Suprapubic skin (tissue), 4 donors: Measurements from ENCODE around the gene RPAIN. TPM values are rescaled to one million over a fixed set of nuclear protein-coding genes. Genes with fewer than 3 reads are reported as not detected.

ENCODE experiments used
- DNase-seq, 2 donors: peaks; one replicate each; pipeline ENCODE4 v3.0.0-alpha.2; 2019; ENCODE audit warnings: low spot score in 2 of 2
- H3K27ac ChIP-seq: fragments of 200-600 bp; sonication (generic); one replicate; pipeline ENCODE4 v1.5.1; 2019
- H3K27me3 ChIP-seq: fragments of 200-600 bp; sonication (generic); one replicate; pipeline ENCODE4 v1.5.1; 2019
- H3K36me3 ChIP-seq: fragments of 200-600 bp; sonication (generic); one replicate; pipeline ENCODE4 v1.5.1; 2019
- H3K4me1 ChIP-seq: fragments of 200-600 bp; sonication (generic); one replicate; pipeline ENCODE4 v1.5.1; 2019
- H3K4me3 ChIP-seq: fragments of 200-600 bp; sonication (generic); one replicate; pipeline ENCODE4 v1.5.1; 2019; ENCODE audit warnings: mild to moderate bottlenecking
- H3K9me3 ChIP-seq: fragments of 200-600 bp; sonication (generic); one replicate; pipeline ENCODE4 v1.5.1; 2019
- EP300 ChIP-seq: sonication (generic); formaldehyde crosslinking; IDR thresholded peaks from one replicate; pipeline ENCODE4 v1.6.1; 2017; ENCODE audit warnings: antibody characterized with exemption
- POLR2A ChIP-seq, 2 donors: fragments of 450-650 bp; IDR thresholded peaks; one replicate each; pipeline ENCODE4 v1.6.1; 2017; ENCODE audit warnings: antibody characterized with exemption in 2 of 2, mild to moderate bottlenecking in 2 of 2, moderate library complexity in 2 of 2
- POLR2AphosphoS5 ChIP-seq, 3 donors: sonication (generic); formaldehyde crosslinking; IDR thresholded peaks; one replicate each; pipeline ENCODE4 v1.6.1; 2017; ENCODE audit warnings: antibody characterized with exemption in 3 of 3
- WGBS: methylation state at CpG from one replicate; pipeline ENCODE4 v1.1.5; 2018; 5-methylcytosine and 5-hydroxymethylcytosine counted together
- total RNA-seq, 4 donors: library from RNA; depleted of rRNA; stranded (reverse); fragments of >200 nt; gene quantifications; one replicate each; pipeline ENCODE4 v1.1.0, GENCODE V29; 2016
- TF ChIP-seq, protein P1 (sequence below), 2 donors: fragments of 200-600 bp in 1 of 2; fragments of 450-650 bp in 1 of 2; sonication (generic) in 1 of 2; IDR thresholded peaks; one replicate each; pipeline ENCODE4 v1.5.1; 2016 to 2019; ENCODE audit warnings: antibody characterized with exemption in 2 of 2, mild to moderate bottlenecking in 1 of 2, moderate library complexity in 1 of 2

RPAIN gene
- total RNA-seq, 4 donors from 2014 or later = 29.2 to 81.7 (median 34.8) TPM

DNA sequence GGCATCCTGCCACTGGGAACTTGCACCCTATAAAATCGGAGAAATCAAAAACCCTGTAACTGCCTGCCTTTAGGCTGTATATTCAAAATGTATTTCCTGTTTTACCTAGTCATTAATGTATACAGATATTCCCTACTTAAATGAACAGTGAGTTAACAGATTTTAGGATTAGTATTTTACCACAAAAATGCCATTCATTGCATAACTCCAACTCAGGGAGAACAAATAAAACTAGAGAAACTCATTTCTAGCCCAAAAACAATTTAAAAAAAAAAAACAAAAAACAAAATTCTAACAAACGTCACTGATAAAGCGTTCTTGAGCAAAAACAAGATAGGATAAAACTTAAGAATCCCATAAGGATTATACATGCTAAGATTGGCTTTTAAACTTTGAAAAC, 52.5 kb downstream of the RPAIN start:
- TF ChIP-seq, protein P1, sequence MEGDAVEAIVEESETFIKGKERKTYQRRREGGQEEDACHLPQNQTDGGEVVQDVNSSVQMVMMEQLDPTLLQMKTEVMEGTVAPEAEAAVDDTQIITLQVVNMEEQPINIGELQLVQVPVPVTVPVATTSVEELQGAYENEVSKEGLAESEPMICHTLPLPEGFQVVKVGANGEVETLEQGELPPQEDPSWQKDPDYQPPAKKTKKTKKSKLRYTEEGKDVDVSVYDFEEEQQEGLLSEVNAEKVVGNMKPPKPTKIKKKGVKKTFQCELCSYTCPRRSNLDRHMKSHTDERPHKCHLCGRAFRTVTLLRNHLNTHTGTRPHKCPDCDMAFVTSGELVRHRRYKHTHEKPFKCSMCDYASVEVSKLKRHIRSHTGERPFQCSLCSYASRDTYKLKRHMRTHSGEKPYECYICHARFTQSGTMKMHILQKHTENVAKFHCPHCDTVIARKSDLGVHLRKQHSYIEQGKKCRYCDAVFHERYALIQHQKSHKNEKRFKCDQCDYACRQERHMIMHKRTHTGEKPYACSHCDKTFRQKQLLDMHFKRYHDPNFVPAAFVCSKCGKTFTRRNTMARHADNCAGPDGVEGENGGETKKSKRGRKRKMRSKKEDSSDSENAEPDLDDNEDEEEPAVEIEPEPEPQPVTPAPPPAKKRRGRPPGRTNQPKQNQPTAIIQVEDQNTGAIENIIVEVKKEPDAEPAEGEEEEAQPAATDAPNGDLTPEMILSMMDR (IDR thresholded peaks at IDR 0.05) = no peak
- TF ChIP-seq POLR2AphosphoS5 (IDR thresholded peaks at IDR 0.05) = no peak
- TF ChIP-seq POLR2A (IDR thresholded peaks at IDR 0.05) = no peak
- TF ChIP-seq EP300 = no peak
- Histone ChIP-seq H3K27me3 (no peaks in the 10 kb centered on the region), H3K9me3 (no peaks in the 10 kb centered on the region), H3K4me3 (no peak overlapping the region), H3K27ac (no peak overlapping the region), H3K36me3 (peaks cover 47% of the 10 kb centered on the region), H3K4me1 (peaks cover 12% of the 10 kb centered on the region)
- WGBS = 78% methylated on average over 3 of the region's 3 CpGs
- no peak for DNase-seq

DNA sequence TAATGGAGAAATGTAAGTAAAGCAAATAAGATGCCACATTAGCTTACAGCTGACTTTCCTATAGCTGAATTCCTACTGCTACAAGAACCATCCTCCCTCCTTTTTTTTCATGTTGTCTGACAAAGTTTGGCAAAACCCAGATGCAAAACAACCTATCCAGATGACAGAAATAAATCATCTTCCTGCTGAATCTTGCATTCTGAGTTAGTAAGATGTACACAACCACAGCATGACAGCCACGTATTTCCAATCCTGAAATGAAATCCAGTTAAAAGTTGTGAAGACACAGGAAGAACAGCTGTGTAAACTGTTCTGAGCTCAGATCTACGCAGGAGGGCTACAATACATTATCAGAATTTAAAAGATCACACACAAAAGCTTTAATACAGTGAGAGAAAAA, 53.9 kb downstream of the RPAIN start:
- TF ChIP-seq POLR2A (IDR thresholded peaks at IDR 0.05) (no peak), POLR2AphosphoS5 (IDR thresholded peaks at IDR 0.05) (no peak), EP300 (no peak)
- TF ChIP-seq, protein P1 (IDR thresholded peaks at IDR 0.05) = no peak
- peaks cover 61% of the 10 kb centered on the region for H3K36me3 ChIP-seq
- 86% methylated on average over 2 of the region's 2 CpGs for WGBS
- H3K4me3 ChIP-seq = no peak overlapping the region
- no peaks in the 10 kb centered on the region for H3K9me3 ChIP-seq
- no peak overlapping the region for H3K27ac ChIP-seq
- peaks cover 5% of the 10 kb centered on the region for H3K4me1 ChIP-seq
- no peak for DNase-seq
- no peaks in the 10 kb centered on the region for H3K27me3 ChIP-seq

DNA sequence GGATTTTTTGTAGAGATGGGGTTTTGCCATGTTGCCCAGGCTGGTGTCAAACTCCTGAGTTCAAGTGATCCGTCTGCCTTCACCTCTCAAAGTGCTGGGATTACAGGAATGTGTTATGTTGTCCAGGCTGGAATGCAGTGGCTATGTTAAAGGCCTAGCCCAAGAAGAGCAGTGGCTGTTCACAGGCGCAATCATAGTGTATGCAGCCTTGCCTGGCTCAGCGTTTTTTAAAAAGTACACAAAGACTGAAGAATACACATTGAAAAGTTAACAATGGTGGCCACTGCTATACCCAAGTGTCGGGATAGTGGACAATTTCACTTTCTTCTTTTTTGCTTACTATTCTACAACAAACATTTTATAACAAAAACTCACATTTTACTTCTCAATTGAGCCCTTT, 59.0 kb downstream of the RPAIN start:
- no peaks in the 10 kb centered on the region for H3K9me3 ChIP-seq
- H3K36me3 ChIP-seq = peaks cover 80% of the 10 kb centered on the region
- no peaks in the 10 kb centered on the region for H3K27me3 ChIP-seq
- H3K4me3 ChIP-seq = no peak overlapping the region
- H3K4me1 ChIP-seq = no peaks in the 10 kb centered on the region
- 90% methylated on average over 4 of the region's 4 CpGs for WGBS
- TF ChIP-seq POLR2AphosphoS5 (IDR thresholded peaks at IDR 0.05) (no peak), POLR2A (IDR thresholded peaks at IDR 0.05) (no peak), EP300 (no peak)
- TF ChIP-seq, protein P1 (IDR thresholded peaks at IDR 0.05) = no peak
- no peak for DNase-seq
- H3K27ac ChIP-seq = no peak overlapping the region

DNA sequence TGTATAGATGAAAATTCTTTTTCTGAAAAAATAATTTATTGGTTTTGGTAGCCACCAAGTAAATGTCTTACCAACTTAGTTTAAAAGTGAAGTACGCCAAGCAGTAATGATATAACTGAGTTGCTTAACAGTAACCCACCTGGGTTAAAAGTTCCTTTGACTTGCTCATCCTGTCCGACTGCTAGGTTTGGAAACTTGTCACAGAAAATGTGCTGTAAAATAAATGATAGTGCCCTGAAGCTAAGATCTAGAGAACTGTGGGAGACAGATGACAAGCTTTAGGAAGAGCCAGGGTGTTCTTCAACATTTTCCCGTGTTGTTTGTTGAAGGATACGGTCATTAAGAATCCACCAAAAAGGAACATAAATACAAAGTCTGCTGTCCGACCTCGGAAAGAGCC, 61.0 kb downstream of the RPAIN start:
- 62% methylated on average over 6 of the region's 6 CpGs for WGBS
- Histone ChIP-seq H3K36me3 (peaks cover 63% of the 10 kb centered on the region), H3K9me3 (no peaks in the 10 kb centered on the region), H3K4me3 (no peak overlapping the region), H3K4me1 (peaks cover 12% of the 10 kb centered on the region), H3K27ac (no peak overlapping the region), H3K27me3 (no peaks in the 10 kb centered on the region)
- TF ChIP-seq POLR2AphosphoS5 (IDR thresholded peaks at IDR 0.05) = no peak
- TF ChIP-seq, protein P1 (IDR thresholded peaks at IDR 0.05) = no peak
- TF ChIP-seq POLR2A (IDR thresholded peaks at IDR 0.05) = no peak
- DNase-seq = no peak

DNA sequence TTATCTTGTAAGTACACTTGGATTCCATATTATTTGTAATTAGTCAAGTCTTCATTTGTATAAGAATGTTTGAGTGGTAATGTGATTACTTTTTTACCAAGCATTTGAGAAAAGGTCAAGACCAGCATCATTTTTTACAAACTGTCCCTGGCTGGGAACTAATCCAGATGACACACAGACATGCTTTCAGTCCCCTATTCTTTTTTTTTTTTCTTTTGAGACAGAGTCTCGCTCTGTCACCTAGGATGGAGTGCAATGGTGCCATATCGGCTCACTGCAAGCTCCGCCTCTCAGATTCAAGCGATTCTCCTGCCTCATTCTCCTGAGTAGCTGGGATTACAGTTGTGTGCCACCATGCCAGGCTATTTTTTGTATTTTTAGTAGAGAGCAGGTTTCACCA, 61.5 kb downstream of the RPAIN start:
- WGBS = 93% methylated on average over 4 of the region's 4 CpGs
- Histone ChIP-seq H3K4me1 (peaks cover 12% of the 10 kb centered on the region), H3K9me3 (no peaks in the 10 kb centered on the region), H3K4me3 (no peak overlapping the region), H3K27me3 (no peaks in the 10 kb centered on the region), H3K27ac (no peak overlapping the region), H3K36me3 (peaks cover 58% of the 10 kb centered on the region)
- DNase-seq = no peak
- TF ChIP-seq EP300 (no peak), POLR2AphosphoS5 (IDR thresholded peaks at IDR 0.05) (no peak), POLR2A (IDR thresholded peaks at IDR 0.05) (no peak)
- TF ChIP-seq, protein P1 (IDR thresholded peaks at IDR 0.05) = no peak

Other genes starting within 250 kb of the RPAIN start
- 10 to 100 TPM in 1 of 4 donors, 1 to 10 TPM in 3; 2.5 to 10.1 (median 4.5) TPM for gene ZNF594, start 228.3 kb upstream of the RPAIN start, total RNA-seq
- gene SCIMP, start 185.3 kb upstream of the RPAIN start, total RNA-seq = not detected
- 10 to 100 TPM; 19.2 to 46.4 (median 25.0) TPM for gene RABEP1, start 137.9 kb upstream of the RPAIN start, total RNA-seq
- gene NUP88, start 520 bp upstream of the RPAIN start, total RNA-seq = 10 to 100 TPM; 64.4 to 87.1 (median 75.6) TPM
- 100 to 1,000 TPM in 3 of 4 donors, 10 to 100 TPM in 1; 55.7 to 173 (median 117) TPM for gene C1QBP, start 19.0 kb downstream of the RPAIN start, total RNA-seq
- 10 to 100 TPM; 11.6 to 19.1 (median 14.6) TPM for gene DHX33, start 48.8 kb downstream of the RPAIN start, total RNA-seq
- gene DERL2, start 66.0 kb downstream of the RPAIN start, total RNA-seq = 10 to 100 TPM; 24.5 to 34.8 (median 25.3) TPM
- gene MIS12, start 66.4 kb downstream of the RPAIN start, total RNA-seq = 10 to 100 TPM in 1 of 4 donors, 1 to 10 TPM in 3; 5.8 to 15.2 (median 8.1) TPM
- gene NLRP1, start 164.3 kb downstream of the RPAIN start, total RNA-seq = 100 to 1,000 TPM in 1 of 4 donors, 10 to 100 TPM in 3; 66.9 to 279 (median 95.8) TPM